GM23338 (cell line): Measurements from ENCODE around the gene BIRC7. TPM values are rescaled to one million over a fixed set of nuclear protein-coding genes. Genes with fewer than 3 reads are reported as not detected.

Experiments used
- ATAC-seq: fragments of 200-7000 bp; cut with Tn5 transposase; 3 replicates; pipeline ENCODE4 v1.9.1; 2020
- DNase-seq: peaks from one replicate; pipeline ENCODE4 v3.0.0-alpha.2; 2015; ENCODE audit warnings: low spot score
- H2AFZ ChIP-seq: fragments of 200-600 bp; sonication (generic); 2 replicates; pipeline ENCODE4 v1.8.0; 2016; ENCODE audit warnings: antibody characterized with exemption, mild to moderate bottlenecking, moderate library complexity
- H3F3A ChIP-seq: fragments of 200-600 bp; sonication (generic); replicated peaks from 2 replicates; pipeline ENCODE4 v1.8.0; 2017; ENCODE audit warnings: antibody characterized with exemption, mixed run types, low read depth
- H3K27ac ChIP-seq: fragments of 200-600 bp; sonication (generic); 2 replicates; pipeline ENCODE4 v1.6.1; 2016; ENCODE audit warnings: low read depth
- H3K27me3 ChIP-seq: fragments of 200-600 bp; sonication (generic); 2 replicates; pipeline ENCODE4 v1.8.0; 2016; ENCODE audit warnings: mild to moderate bottlenecking, mixed run types, moderate library complexity; ENCODE audit not compliant: insufficient read depth
- H3K36me3 ChIP-seq: fragments of 200-600 bp; sonication (generic); 2 replicates; pipeline ENCODE4 v1.8.0; 2016; ENCODE audit warnings: mild to moderate bottlenecking; ENCODE audit not compliant: insufficient read depth
- H3K4me1 ChIP-seq: fragments of 200-600 bp; sonication (generic); 2 replicates; pipeline ENCODE4 v1.8.0; 2016; ENCODE audit warnings: mild to moderate bottlenecking, moderate library complexity; ENCODE audit not compliant: insufficient read depth
- H3K4me2 ChIP-seq: fragments of 200-600 bp; sonication (generic); 2 replicates; pipeline ENCODE4 v1.7.1; 2017; ENCODE audit warnings: mixed run types
- H3K4me3 ChIP-seq: fragments of 200-600 bp; sonication (generic); 2 replicates; pipeline ENCODE4 v1.6.1; 2016; ENCODE audit warnings: mixed run types
- H3K79me2 ChIP-seq: fragments of 200-600 bp; sonication (generic); replicated peaks from 2 replicates; pipeline ENCODE4 v1.8.0; 2017; ENCODE audit warnings: mild to moderate bottlenecking; ENCODE audit not compliant: insufficient read depth
- H3K9me2 ChIP-seq: fragments of 200-600 bp; sonication (generic); 2 replicates; pipeline ENCODE4 v1.8.0; 2017; ENCODE audit not compliant: insufficient read depth
- H4K20me1 ChIP-seq: fragments of 200-600 bp; sonication (generic); replicated peaks from 2 replicates; pipeline ENCODE4 v1.8.0; 2017; ENCODE audit warnings: mild to moderate bottlenecking; ENCODE audit not compliant: insufficient read depth
- H3K27ac Mint-ChIP-seq: 2 replicates; pipeline ENCODE4 v1.8.0; 2020; ENCODE audit warnings: inconsistent platforms, mild to moderate bottlenecking, moderate library complexity, mixed read lengths
- H3K27me3 Mint-ChIP-seq: 3 replicates; pipeline ENCODE4 v1.8.0; 2022; ENCODE audit warnings: low read depth, mild to moderate bottlenecking, moderate library complexity, mixed read lengths, inconsistent platforms; ENCODE audit not compliant: insufficient read depth, poor library complexity
- H3K36me3 Mint-ChIP-seq: 3 replicates; pipeline ENCODE4 v1.8.0; 2021; ENCODE audit warnings: low read depth, mild to moderate bottlenecking, inconsistent platforms, moderate library complexity, mixed read lengths
- H3K4me1 Mint-ChIP-seq: 3 replicates; pipeline ENCODE4 v1.8.0; 2020; ENCODE audit warnings: mild to moderate bottlenecking, inconsistent platforms, mixed read lengths
- H3K4me3 Mint-ChIP-seq: 3 replicates; pipeline ENCODE4 v1.8.0; 2021; ENCODE audit warnings: moderate library complexity, mild to moderate bottlenecking, inconsistent platforms, mixed read lengths
- H3K9me3 Mint-ChIP-seq: 3 replicates; pipeline ENCODE4 v1.8.0; 2020; ENCODE audit warnings: moderate library complexity, mild to moderate bottlenecking, inconsistent platforms, mixed read lengths
- CREB1 ChIP-seq: fragments of 250-450 bp; sonication (Bioruptor Pico); IDR thresholded peaks from 2 replicates; pipeline ENCODE4 v1.5.0; 2020; ENCODE audit warnings: low read depth, mild to moderate bottlenecking, moderate library complexity
- EZH2 ChIP-seq: fragments of 200-600 bp; sonication (generic); IDR thresholded peaks from one replicate; pipeline ENCODE4 v1.8.0; 2017; ENCODE audit warnings: antibody characterized with exemption, mild to moderate bottlenecking, low read depth; ENCODE audit not compliant: unreplicated experiment
- EZH2phosphoT487 ChIP-seq: fragments of 200-600 bp; sonication (generic); IDR thresholded peaks from one replicate; pipeline ENCODE4 v1.8.1; 2018; ENCODE audit warnings: antibody characterized with exemption; ENCODE audit not compliant: unreplicated experiment
- JUNB ChIP-seq: IDR thresholded peaks from one replicate; pipeline ENCODE4 v1.6.1; 2016; ENCODE audit warnings: antibody characterized with exemption; ENCODE audit not compliant: unreplicated experiment
- POLR2AphosphoS5 ChIP-seq: IDR thresholded peaks from 2 replicates; pipeline ENCODE4 v1.6.1; 2016; ENCODE audit warnings: antibody characterized with exemption, low read depth
- STAT1 ChIP-seq: IDR thresholded peaks from one replicate; pipeline ENCODE4 v1.6.1; 2016; ENCODE audit warnings: antibody characterized with exemption; ENCODE audit not compliant: unreplicated experiment
- ZNF114 ChIP-seq: fragments of 250-450 bp; sonication (Bioruptor Pico); IDR thresholded peaks from 2 replicates; pipeline ENCODE4 v1.5.0; 2020; ENCODE audit warnings: mild to moderate bottlenecking, moderate library complexity
- polyA plus RNA-seq: library from polyadenylated mRNA; unstranded; fragments of >200 nt; fragmentation: Nextera tagmentation; extraction: Ambion mirVana; gene quantifications from 2 replicates; pipeline ENCODE4 v1.2.1, GENCODE V29; 2016
- total RNA-seq: library from RNA; depleted of rRNA; stranded (reverse); fragments of >200 nt; shearing (Covaris generic); gene quantifications from 2 replicates; pipeline ENCODE4 v1.2.3, GENCODE V29; 2014
- TF ChIP-seq, protein P1 (sequence below), 2 experiments: fragments of 200-600 bp in 1 of 2; sonication (generic) in 1 of 2; conservative IDR thresholded peaks; 2 replicates each; pipeline versions ENCODE4 v1.5.1 to v1.6.1; 2016 to 2017; ENCODE audit warnings: antibody characterized with exemption in 2 of 2, low read depth in 2 of 2, mild to moderate bottlenecking in 2 of 2, moderate library complexity in 1 of 2
- TF ChIP-seq, protein P2 (sequence below): fragments of 250-450 bp; sonication (Bioruptor Pico); IDR thresholded peaks from 2 replicates; pipeline ENCODE4 v1.5.0; 2020; ENCODE audit warnings: mild to moderate bottlenecking, moderate library complexity

Gene BIRC7
- total and polyA plus RNA-seq, 2 experiments from 2014 or later: 0.16 to 0.24 TPM

DNA sequence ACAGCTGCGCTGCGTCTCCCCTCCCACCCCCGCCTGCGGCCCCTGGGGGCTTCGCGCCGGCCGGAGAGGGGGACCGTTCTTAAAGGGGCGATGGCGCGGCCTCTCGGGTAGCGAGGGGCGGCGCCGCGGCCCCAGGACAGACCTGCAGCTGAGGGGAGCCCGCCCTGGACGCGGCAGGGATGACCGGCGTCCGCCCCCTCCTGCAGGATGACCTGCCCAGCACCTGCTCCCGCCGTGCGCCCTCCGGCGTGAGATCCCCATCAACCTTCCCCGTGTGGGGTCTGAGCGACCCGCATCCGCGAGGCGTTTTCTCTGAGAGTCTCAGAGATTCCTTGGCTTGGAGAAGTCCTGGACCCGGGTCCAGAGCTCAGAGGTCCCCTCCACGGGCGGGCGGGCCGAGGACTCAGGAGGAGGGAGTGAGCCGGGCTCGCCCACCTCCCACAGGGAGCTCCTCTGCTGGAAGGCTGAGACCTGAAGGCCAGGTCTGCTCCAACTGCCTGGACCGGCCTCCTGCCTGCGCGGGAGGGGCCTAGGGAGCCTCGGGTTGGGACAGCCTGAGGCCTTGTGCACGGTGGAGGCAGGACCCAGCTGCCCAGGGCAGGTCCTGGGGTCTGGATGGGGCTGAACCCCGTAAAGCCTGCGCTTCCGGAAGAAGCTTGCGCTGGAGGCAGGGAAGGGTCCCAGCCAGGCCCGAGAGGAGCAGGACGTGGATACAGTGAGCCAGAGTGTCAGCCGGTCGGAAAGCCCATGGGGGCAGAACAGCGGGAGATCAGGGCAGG, 19.1 kb downstream of the BIRC7 start:
- no peaks in the 10 kb centered on the region for H3K79me2 ChIP-seq
- no peaks in the 10 kb centered on the region for H3K9me2 ChIP-seq
- Mint-ChIP-seq H3K27me3 (peaks cover 49% of the 10 kb centered on the region), H3K4me1 (peaks cover 24% of the 10 kb centered on the region), H3K4me3 (peak overlapping the region; percentile 79), H3K27ac (no peak overlapping the region), H3K36me3 (no peaks in the 10 kb centered on the region; the same call in 2 of the 3 replicates), H3K9me3 (peaks cover 3% of the 10 kb centered on the region; the same call in 2 of the 3 replicates)
- peaks cover 40% of the 10 kb centered on the region for H3K27me3 ChIP-seq
- no peaks in the 10 kb centered on the region for H3F3A ChIP-seq
- H4K20me1 ChIP-seq: no peaks in the 10 kb centered on the region
- H3K27ac ChIP-seq: no peak overlapping the region
- H3K4me1 ChIP-seq: no peaks in the 10 kb centered on the region; the same call in 1 of the 2 replicates
- peak overlapping the region; percentile 89 for H3K4me2 ChIP-seq
- H3K36me3 ChIP-seq: no peaks in the 10 kb centered on the region
- peak; percentile 52 for ATAC-seq
- peak; percentile 78 for DNase-seq
- TF ChIP-seq EZH2 (peak; percentile 39), ZNF114 (no peak), EZH2phosphoT487 (no peak), POLR2AphosphoS5 (peak; percentile 38; the same call in 1 of the 2 replicates)
- TF ChIP-seq, protein P1, sequence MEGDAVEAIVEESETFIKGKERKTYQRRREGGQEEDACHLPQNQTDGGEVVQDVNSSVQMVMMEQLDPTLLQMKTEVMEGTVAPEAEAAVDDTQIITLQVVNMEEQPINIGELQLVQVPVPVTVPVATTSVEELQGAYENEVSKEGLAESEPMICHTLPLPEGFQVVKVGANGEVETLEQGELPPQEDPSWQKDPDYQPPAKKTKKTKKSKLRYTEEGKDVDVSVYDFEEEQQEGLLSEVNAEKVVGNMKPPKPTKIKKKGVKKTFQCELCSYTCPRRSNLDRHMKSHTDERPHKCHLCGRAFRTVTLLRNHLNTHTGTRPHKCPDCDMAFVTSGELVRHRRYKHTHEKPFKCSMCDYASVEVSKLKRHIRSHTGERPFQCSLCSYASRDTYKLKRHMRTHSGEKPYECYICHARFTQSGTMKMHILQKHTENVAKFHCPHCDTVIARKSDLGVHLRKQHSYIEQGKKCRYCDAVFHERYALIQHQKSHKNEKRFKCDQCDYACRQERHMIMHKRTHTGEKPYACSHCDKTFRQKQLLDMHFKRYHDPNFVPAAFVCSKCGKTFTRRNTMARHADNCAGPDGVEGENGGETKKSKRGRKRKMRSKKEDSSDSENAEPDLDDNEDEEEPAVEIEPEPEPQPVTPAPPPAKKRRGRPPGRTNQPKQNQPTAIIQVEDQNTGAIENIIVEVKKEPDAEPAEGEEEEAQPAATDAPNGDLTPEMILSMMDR (conservative IDR thresholded peaks at IDR 0.05; ENCODE audit: low read depth in 2 of 2): peak; percentile 20 to 52; a peak in 3 of 4 replicates
- peak overlapping the region; percentile 92; the same call in 1 of the 2 replicates for H2AFZ ChIP-seq
- peak overlapping the region; percentile 75 for H3K4me3 ChIP-seq

DNA sequence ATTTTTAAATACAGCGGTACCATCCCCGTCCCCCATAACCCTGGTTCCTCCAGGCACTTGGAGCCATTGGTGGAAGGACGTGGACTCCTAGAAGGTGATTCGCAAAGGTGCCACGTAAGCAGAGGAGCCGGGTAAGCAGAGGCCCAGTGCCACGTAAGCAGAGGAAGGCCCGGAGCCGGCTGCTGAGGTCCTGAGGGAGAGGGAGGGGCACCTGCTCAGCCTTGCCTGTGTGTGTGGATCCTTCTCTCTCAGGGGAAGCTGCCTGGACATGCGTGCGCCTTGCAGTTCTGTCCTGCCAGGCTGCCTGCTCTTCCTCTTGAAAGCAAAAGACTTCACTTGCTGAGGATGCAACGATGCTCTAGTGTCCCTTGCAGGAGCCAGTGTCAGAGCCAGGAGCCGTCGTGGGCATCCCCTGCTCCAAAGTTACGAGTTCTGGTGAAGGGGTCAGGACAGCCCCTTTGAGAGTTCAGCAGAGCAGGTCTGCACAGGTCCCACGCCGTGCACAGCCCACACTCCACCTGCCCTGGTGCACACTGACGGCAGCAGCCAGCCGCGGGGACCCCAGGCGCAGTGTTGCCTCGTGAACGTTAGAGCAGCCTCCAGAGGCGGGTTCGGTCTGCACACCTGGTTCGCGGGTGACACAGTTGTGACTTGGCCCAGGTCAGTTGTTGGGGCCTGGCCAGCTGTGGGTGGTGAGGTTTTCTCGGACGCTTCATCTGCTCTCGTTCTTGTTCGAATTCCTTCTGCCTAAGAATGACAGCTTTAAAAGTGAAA, 20.4 kb downstream of the BIRC7 start:
- ATAC-seq: no peak
- H3K4me1 Mint-ChIP-seq: peaks cover 18% of the 10 kb centered on the region
- TF ChIP-seq CREB1 (CRISPR knock-in tag) (no peak), ZNF114 (no peak), STAT1 (no peak), EZH2 (no peak), JUNB (no peak)
- TF ChIP-seq, protein P2, sequence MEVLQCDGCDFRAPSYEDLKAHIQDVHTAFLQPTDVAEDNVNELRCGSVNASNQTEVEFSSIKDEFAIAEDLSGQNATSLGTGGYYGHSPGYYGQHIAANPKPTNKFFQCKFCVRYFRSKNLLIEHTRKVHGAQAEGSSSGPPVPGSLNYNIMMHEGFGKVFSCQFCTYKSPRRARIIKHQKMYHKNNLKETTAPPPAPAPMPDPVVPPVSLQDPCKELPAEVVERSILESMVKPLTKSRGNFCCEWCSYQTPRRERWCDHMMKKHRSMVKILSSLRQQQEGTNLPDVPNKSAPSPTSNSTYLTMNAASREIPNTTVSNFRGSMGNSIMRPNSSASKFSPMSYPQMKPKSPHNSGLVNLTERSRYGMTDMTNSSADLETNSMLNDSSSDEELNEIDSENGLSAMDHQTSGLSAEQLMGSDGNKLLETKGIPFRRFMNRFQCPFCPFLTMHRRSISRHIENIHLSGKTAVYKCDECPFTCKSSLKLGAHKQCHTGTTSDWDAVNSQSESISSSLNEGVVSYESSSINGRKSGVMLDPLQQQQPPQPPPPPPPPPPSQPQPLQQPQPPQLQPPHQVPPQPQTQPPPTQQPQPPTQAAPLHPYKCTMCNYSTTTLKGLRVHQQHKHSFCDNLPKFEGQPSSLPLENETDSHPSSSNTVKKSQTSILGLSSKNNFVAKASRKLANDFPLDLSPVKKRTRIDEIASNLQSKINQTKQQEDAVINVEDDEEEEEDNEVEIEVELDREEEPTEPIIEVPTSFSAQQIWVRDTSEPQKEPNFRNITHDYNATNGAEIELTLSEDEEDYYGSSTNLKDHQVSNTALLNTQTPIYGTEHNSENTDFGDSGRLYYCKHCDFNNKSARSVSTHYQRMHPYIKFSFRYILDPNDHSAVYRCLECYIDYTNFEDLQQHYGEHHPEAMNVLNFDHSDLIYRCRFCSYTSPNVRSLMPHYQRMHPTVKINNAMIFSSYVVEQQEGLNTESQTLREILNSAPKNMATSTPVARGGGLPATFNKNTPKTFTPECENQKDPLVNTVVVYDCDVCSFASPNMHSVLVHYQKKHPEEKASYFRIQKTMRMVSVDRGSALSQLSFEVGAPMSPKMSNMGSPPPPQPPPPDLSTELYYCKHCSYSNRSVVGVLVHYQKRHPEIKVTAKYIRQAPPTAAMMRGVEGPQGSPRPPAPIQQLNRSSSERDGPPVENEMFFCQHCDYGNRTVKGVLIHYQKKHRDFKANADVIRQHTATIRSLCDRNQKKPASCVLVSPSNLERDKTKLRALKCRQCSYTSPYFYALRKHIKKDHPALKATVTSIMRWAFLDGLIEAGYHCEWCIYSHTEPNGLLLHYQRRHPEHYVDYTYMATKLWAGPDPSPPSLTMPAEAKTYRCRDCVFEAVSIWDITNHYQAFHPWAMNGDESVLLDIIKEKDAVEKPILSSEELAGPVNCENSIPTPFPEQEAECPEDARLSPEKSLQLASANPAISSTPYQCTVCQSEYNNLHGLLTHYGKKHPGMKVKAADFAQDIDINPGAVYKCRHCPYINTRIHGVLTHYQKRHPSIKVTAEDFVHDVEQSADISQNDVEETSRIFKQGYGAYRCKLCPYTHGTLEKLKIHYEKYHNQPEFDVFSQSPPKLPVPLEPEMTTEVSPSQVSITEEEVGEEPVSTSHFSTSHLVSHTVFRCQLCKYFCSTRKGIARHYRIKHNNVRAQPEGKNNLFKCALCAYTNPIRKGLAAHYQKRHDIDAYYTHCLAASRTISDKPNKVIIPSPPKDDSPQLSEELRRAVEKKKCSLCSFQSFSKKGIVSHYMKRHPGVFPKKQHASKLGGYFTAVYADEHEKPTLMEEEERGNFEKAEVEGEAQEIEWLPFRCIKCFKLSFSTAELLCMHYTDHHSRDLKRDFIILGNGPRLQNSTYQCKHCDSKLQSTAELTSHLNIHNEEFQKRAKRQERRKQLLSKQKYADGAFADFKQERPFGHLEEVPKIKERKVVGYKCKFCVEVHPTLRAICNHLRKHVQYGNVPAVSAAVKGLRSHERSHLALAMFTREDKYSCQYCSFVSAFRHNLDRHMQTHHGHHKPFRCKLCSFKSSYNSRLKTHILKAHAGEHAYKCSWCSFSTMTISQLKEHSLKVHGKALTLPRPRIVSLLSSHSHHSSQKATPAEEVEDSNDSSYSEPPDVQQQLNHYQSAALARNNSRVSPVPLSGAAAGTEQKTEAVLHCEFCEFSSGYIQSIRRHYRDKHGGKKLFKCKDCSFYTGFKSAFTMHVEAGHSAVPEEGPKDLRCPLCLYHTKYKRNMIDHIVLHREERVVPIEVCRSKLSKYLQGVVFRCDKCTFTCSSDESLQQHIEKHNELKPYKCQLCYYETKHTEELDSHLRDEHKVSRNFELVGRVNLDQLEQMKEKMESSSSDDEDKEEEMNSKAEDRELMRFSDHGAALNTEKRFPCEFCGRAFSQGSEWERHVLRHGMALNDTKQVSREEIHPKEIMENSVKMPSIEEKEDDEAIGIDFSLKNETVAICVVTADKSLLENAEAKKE (CRISPR knock-in tag): no peak

More for the DNA sequence above, 20.4 kb downstream of the BIRC7 start:
- no peaks in the 10 kb centered on the region for H4K20me1 ChIP-seq
- H3K9me3 Mint-ChIP-seq: no peaks in the 10 kb centered on the region
- no peak overlapping the region for H3K4me3 ChIP-seq
- H3K36me3 ChIP-seq: no peaks in the 10 kb centered on the region
- no peak overlapping the region for H3K27ac ChIP-seq
- DNase-seq: no peak
- H3K4me3 Mint-ChIP-seq: no peak overlapping the region; the same call in 2 of the 3 replicates
- peaks cover 40% of the 10 kb centered on the region for H3K27me3 ChIP-seq
- no peaks in the 10 kb centered on the region; the same call in 1 of the 2 replicates for H3K4me1 ChIP-seq
- no peaks in the 10 kb centered on the region; the same call in 2 of the 3 replicates for H3K36me3 Mint-ChIP-seq
- H2AFZ ChIP-seq: no peak overlapping the region
- no peak overlapping the region for H3K4me2 ChIP-seq
- no peak overlapping the region for H3K27ac Mint-ChIP-seq
- H3K27me3 Mint-ChIP-seq: peaks cover 50% of the 10 kb centered on the region
- H3K79me2 ChIP-seq: no peaks in the 10 kb centered on the region
- no peaks in the 10 kb centered on the region for H3K9me2 ChIP-seq
- H3F3A ChIP-seq: no peaks in the 10 kb centered on the region
